Spleen (tissue), 11 donors: ENCODE measurements around the gene DMAC2. TPM values are rescaled to one million over a fixed set of nuclear protein-coding genes. Genes with fewer than 3 reads are reported as not detected.
A peak's percentile ranks its signal among the peaks of the same experiment; 100 is the strongest.

Experiments used
- DNase-seq: peaks from one replicate; pipeline ENCODE4 v3.0.0-alpha.2; 2020
- H3K27ac ChIP-seq, 8 donors: fragments of 200-600 bp; sonication (generic) in 7 of 8; 1 replicate in 4 of 8; 2 replicates in 4 of 8; pipeline versions ENCODE4 v1.5.0 to v1.8.0; 2016 to 2021; ENCODE audit warnings: inconsistent platforms in 4 of 8, mild to moderate bottlenecking in 4 of 8, moderate library complexity in 1 of 8
- H3K27me3 ChIP-seq, 7 donors: fragments of 200-600 bp; sonication (generic) in 6 of 7; replicated peaks in 1 of 7; 1 replicate in 4 of 7; 2 replicates in 3 of 7; pipeline versions ENCODE4 v1.5.0 to v1.8.0; 2016 to 2021; ENCODE audit warnings: inconsistent platforms in 3 of 7, mild to moderate bottlenecking in 1 of 7
- H3K36me3 ChIP-seq, 6 donors: fragments of 200-600 bp; sonication (generic) in 5 of 6; 1 replicate in 4 of 6; 2 replicates in 2 of 6; pipeline versions ENCODE4 v1.5.0 to v1.8.0; 2016 to 2021; ENCODE audit warnings: inconsistent platforms in 2 of 6
- H3K4me1 ChIP-seq, 6 donors: fragments of 200-600 bp; sonication (generic) in 5 of 6; 1 replicate in 3 of 6; 2 replicates in 3 of 6; pipeline versions ENCODE4 v1.5.0 to v1.8.0; 2016 to 2021; ENCODE audit warnings: inconsistent platforms in 3 of 6
- H3K4me3 ChIP-seq, 8 donors: fragments of 200-600 bp; sonication (generic) in 7 of 8; 1 replicate in 4 of 8; 2 replicates in 4 of 8; pipeline versions ENCODE4 v1.5.0 to v1.8.0; 2016 to 2021; ENCODE audit warnings: inconsistent platforms in 4 of 8, mild to moderate bottlenecking in 4 of 8, moderate library complexity in 2 of 8
- H3K9me3 ChIP-seq, 8 donors: fragments of 200-600 bp; sonication (generic) in 7 of 8; 1 replicate in 4 of 8; 2 replicates in 4 of 8; pipeline versions ENCODE4 v1.5.0 to v1.8.0; 2016 to 2021; ENCODE audit warnings: inconsistent platforms in 4 of 8
- POLR2A ChIP-seq, 3 donors: fragments of 450-650 bp; IDR thresholded peaks; one replicate each; pipeline ENCODE4 v1.5.1; 2017; ENCODE audit warnings: antibody characterized with exemption in 3 of 3, mild to moderate bottlenecking in 1 of 3
- POLR2AphosphoS5 ChIP-seq, 3 donors: sonication (generic); formaldehyde crosslinking; IDR thresholded peaks; one replicate each; pipeline ENCODE4 v1.5.1; 2017; ENCODE audit warnings: antibody characterized with exemption in 3 of 3
- WGBS, 5 donors: extraction: QIAGEN DNeasy Blood & Tissue Kit in 3 of 5; methylation state at CpG; one replicate each; pipeline versions ENCODE4 v1.1.5 to v1.1.7; 2013 to 2018; 5-methylcytosine and 5-hydroxymethylcytosine counted together
- intact Hi-C: fragments of 100-400 bp; cut with DNase I; formaldehyde crosslinking; loops from one replicate; pipeline ENCODE4 v1.15.0; 2023; ENCODE audit warnings: low total_unique reads
- polyA plus RNA-seq, 3 donors: library from polyadenylated mRNA; stranded (reverse); fragments of 200-250 nt; gene quantifications; one replicate each; pipeline ENCODE4 v1.2.1, GENCODE V29; 2013
- total RNA-seq, 7 donors: library from RNA; depleted of rRNA in 3 of 7; stranded (reverse); fragments of >200 nt in 3 of 7; fragmentation: NEBNext Ultra II Directional in 4 of 7; extraction: Animal tissue kit (Norgen Biotek cat#: 25700) in 4 of 7; gene quantifications; one replicate each; pipeline versions ENCODE4 v1.1.0 to v1.2.1, GENCODE V29; 2016 to 2021
- TF ChIP-seq, protein P1 (sequence below), 11 experiments: fragments of 200-600 bp in 7 of 11; fragments of 450-650 bp in 4 of 11; sonication (generic) in 4 of 11; IDR thresholded peaks in 8 of 11; conservative IDR thresholded peaks in 3 of 11; 1 replicate in 7 of 11; 2 replicates in 4 of 11; pipeline versions ENCODE4 v1.4.0 to v1.8.0; 2016 to 2021; ENCODE audit warnings: antibody characterized with exemption in 11 of 11, inconsistent platforms in 4 of 11, mild to moderate bottlenecking in 1 of 11
- donor health status: healthy with polysubstance abuse.
- donor health status: DM: no; HTN: no; CAD: no; lungs with moderate emphysema.
- donor health status: DM: no; HTN: no; CAD: no.
- donor health status: Bipolar disorder and iron deficiency.
- donor health status: healthy.
- donor health status: DM: no; HTN: no; CAD: no.
- donor health status: DM: yes; HTN: yes; CAD: no.

Gene DMAC2
- total and polyA plus RNA-seq, 10 donors = 19.2 to 36.5 (median 30.1) TPM

DNA sequence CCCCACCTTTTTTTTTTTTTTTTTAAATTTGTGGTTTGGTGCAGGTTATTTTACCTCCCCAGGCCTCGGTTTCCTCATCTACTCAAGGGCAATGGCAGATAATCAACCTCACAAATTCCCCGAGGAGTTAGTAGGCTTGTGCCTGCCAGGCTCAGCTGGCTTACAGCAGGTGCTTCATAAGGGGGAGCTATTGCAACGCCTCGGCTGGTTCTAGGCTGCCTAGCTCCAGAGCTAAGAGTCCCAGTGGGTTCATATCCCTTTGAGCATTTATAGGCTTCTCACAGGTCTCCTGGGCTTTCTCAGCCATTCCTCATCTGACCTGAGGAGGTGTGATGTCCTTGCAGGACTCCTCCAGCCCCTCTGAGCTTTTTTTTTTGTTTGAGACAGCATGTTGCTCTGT, 31.5 kb downstream of the DMAC2 start:
- Histone ChIP-seq H3K27ac (peak overlapping the region; percentile 7 to 88 (median 76)), H3K4me1 (peaks cover 4 to 94% (median 43%) of the 10 kb centered on the region in 6 donors), H3K4me3 (no peak overlapping the region), H3K36me3 (peaks cover 0 to 39% (median 19%) of the 10 kb centered on the region in 6 donors), H3K9me3 (no peaks in the 10 kb centered on the region), H3K27me3 (no peaks in the 10 kb centered on the region)
- DNase-seq = no peak
- intact Hi-C loops = no loop called here
- TF ChIP-seq, protein P1, sequence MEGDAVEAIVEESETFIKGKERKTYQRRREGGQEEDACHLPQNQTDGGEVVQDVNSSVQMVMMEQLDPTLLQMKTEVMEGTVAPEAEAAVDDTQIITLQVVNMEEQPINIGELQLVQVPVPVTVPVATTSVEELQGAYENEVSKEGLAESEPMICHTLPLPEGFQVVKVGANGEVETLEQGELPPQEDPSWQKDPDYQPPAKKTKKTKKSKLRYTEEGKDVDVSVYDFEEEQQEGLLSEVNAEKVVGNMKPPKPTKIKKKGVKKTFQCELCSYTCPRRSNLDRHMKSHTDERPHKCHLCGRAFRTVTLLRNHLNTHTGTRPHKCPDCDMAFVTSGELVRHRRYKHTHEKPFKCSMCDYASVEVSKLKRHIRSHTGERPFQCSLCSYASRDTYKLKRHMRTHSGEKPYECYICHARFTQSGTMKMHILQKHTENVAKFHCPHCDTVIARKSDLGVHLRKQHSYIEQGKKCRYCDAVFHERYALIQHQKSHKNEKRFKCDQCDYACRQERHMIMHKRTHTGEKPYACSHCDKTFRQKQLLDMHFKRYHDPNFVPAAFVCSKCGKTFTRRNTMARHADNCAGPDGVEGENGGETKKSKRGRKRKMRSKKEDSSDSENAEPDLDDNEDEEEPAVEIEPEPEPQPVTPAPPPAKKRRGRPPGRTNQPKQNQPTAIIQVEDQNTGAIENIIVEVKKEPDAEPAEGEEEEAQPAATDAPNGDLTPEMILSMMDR (IDR thresholded peaks at IDR 0.05 in 8 of 11, conservative IDR thresholded peaks at IDR 0.05 in 3 of 11) = no peak
- no peak for TF ChIP-seq POLR2A (IDR thresholded peaks at IDR 0.05)
- no peak for TF ChIP-seq POLR2AphosphoS5 (IDR thresholded peaks at IDR 0.05)
- WGBS, 5 donors = 53 to 88% (median 59%) methylated on average over 4 of the region's 4 CpGs

DNA sequence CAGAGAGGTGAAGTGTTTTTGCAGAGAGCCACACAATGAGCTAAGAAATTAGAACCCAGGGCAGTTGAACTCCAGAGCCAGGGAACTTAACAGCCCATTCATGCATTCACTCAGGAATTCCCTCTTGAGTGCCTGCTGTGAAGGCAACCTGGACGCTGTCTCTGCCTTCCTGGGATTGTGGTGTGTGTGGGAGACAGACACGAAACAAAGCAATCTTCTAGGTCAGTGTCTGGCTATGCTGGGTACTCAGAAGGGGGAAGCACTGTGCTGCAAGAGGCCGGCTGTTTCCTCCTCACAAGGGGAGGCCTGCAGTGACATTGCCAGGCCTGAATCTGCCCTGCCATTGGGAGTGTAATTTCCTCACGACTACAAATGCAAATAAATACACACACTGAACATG, 32.4 kb downstream of the DMAC2 start:
- H3K27me3 ChIP-seq = no peaks in the 10 kb centered on the region
- 22 to 71% (median 31%) methylated on average over 4 of the region's 4 CpGs for WGBS, 5 donors
- H3K4me1 ChIP-seq = peaks cover 4 to 92% (median 40%) of the 10 kb centered on the region in 6 donors
- intact Hi-C loops = no loop called here
- no peak overlapping the region for H3K4me3 ChIP-seq
- TF ChIP-seq POLR2AphosphoS5 (IDR thresholded peaks at IDR 0.05) = no peak
- TF ChIP-seq, protein P1 (IDR thresholded peaks at IDR 0.05 in 8 of 11, conservative IDR thresholded peaks at IDR 0.05 in 3 of 11) = peak in 1 of 11 experiments; percentile 25
- DNase-seq = no peak
- H3K36me3 ChIP-seq = peaks cover 0 to 40% (median 13%) of the 10 kb centered on the region in 6 donors
- H3K9me3 ChIP-seq = no peaks in the 10 kb centered on the region
- H3K27ac ChIP-seq = peak overlapping the region in 6 of 8 donors; percentile 21 to 88 (median 69)

DNA sequence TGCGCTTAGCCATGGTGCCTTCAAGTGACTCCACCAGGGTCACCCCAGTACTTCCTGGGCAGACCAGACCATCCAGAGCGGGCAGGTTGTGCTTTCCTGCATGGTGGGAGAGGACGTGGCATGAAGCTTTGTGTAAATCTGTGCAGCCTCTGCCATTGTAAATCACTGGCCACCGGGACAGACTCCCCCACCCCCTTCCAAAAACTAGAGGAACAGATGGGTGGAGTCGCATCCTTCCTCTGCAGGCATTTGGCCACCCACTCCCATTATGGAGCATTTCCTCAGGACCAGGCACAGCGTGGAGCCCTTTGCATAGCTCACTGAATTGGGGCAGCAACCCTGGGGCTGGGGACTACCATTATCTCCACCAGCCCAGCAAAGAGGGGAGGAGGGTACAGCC, 33.9 kb downstream of the DMAC2 start:
- TF ChIP-seq, protein P1 (IDR thresholded peaks at IDR 0.05 in 8 of 11, conservative IDR thresholded peaks at IDR 0.05 in 3 of 11) = no peak
- peak in 1 of 3 donors; percentile 33 for TF ChIP-seq POLR2AphosphoS5 (IDR thresholded peaks at IDR 0.05)
- Histone ChIP-seq H3K27me3 (no peaks in the 10 kb centered on the region), H3K9me3 (no peaks in the 10 kb centered on the region), H3K4me1 (peaks cover 4 to 87% (median 41%) of the 10 kb centered on the region in 6 donors), H3K27ac (peak overlapping the region in 3 of 8 donors; percentile 39 to 88 (median 62)), H3K4me3 (no peak overlapping the region), H3K36me3 (peaks cover 0 to 39% (median 3%) of the 10 kb centered on the region in 6 donors)
- no peak for DNase-seq
- intact Hi-C loops = no loop called here
- 54 to 79% (median 77%) methylated on average over 5 to 6 of the region's 6 CpGs for WGBS, 5 donors

DNA sequence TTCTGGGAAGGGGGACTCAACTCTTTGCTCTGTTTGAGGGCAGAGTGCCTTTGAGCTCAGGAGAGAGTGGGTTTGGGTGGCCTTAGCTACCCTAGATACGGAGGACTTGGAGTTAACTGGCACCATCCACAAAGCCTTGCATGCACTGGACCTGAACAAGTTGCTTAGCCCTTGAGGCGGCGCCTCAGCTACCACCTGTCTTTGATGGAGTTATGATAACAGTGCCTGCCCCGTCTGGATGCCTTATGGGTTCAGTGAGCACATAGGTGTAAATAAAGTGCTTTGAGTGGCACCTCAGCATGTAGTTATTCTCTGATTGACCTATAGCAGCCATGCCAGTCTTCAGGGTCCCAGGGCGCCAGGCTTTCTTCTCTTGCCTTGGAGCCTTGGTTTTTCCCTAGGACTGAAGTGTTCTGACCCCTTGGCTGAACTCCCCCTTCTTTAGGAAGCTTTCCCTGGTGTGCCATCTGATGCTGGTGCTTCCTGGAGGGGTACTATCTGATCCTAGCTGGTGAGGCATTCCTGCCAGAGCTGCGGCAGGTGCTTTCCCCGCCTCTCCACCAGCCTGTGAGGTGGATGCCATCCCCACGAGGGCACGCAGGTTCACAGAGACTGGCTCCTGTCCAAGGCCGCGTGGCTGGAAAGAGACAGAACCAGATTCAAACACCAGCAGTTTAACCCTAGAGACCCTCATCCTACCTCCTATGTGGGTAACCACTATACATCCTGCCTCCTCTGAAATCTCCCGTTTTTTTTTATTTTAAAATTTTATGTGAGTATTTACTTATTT, 36.3 kb downstream of the DMAC2 start:
- no peaks in the 10 kb centered on the region for H3K9me3 ChIP-seq
- intact Hi-C loops = no loop called here
- no peaks in the 10 kb centered on the region for H3K27me3 ChIP-seq
- no peak overlapping the region for H3K4me3 ChIP-seq
- peaks cover 9 to 85% (median 37%) of the 10 kb centered on the region in 6 donors for H3K4me1 ChIP-seq
- no peak for DNase-seq
- TF ChIP-seq POLR2AphosphoS5 (IDR thresholded peaks at IDR 0.05) (no peak), POLR2A (IDR thresholded peaks at IDR 0.05) (no peak)
- TF ChIP-seq, protein P1 (IDR thresholded peaks at IDR 0.05 in 8 of 11, conservative IDR thresholded peaks at IDR 0.05 in 3 of 11) = no peak
- peaks cover 0 to 34% (median 2%) of the 10 kb centered on the region in 6 donors for H3K36me3 ChIP-seq
- no peak overlapping the region for H3K27ac ChIP-seq
- 60 to 67% (median 64%) methylated on average over 12 of the region's 12 CpGs for WGBS, 5 donors
